ENCODE data around the gene ALDH1L2.
"Not testable (repeated sequence)": the region's sequence is repeated elsewhere in the genome, so short reads cannot be mapped to it uniquely, and the experiment has no call there.

Gene ALDH1L2

GRCh38 chr12:105084251-105085250 lies at the start of gene ALDH1L2:
Gene ALDH1L2 (minus strand): TSS chr12:105084458. CDS start chr12:105084436, 22 bp downstream.
- peak; percentile 74 for DNase-seq

GRCh38 chr12:105120551-105120950 lies 36.3 kb upstream of the ALDH1L2 start:
- DNase-seq = no peak

GRCh38 chr12:105116969-105117368 lies 32.7 kb upstream of the ALDH1L2 start:
- no peak for DNase-seq

- no peak for DNase-seq
These were observed 28.8 kb upstream of the ALDH1L2 start for GRCh38 chr12:105113094-105113493.

- DNase-seq = no peak
These were observed 26.6 kb upstream of the ALDH1L2 start for GRCh38 chr12:105110851-105111250.

- DNase-seq = no peak
These were observed 25.4 kb upstream of the ALDH1L2 start for GRCh38 chr12:105109465-105110212.

- peak; percentile 92 for DNase-seq
These were observed 23.5 kb upstream of the ALDH1L2 start, which contains the start of gene WASHC4 for GRCh38 chr12:105107494-105108371. Gene WASHC4 (plus strand): TSS chr12:105107731. CDS start chr12:105107801, 70 bp downstream.

- no peak for DNase-seq
These were observed 22.9 kb upstream of the ALDH1L2 start for GRCh38 chr12:105107171-105107493.

GRCh38 chr12:105106621-105107020 lies 22.4 kb upstream of the ALDH1L2 start:
- DNase-seq = no peak

- DNase-seq = no peak
These were observed 20.5 kb upstream of the ALDH1L2 start for GRCh38 chr12:105104762-105105161.

GRCh38 chr12:105102673-105103072 lies 18.4 kb upstream of the ALDH1L2 start:
- DNase-seq = no peak

- DNase-seq = no peak
These were observed 16.7 kb upstream of the ALDH1L2 start for GRCh38 chr12:105100998-105101397.

GRCh38 chr12:105100207-105100985 lies 16.1 kb upstream of the ALDH1L2 start:
- no peak for DNase-seq

GRCh38 chr12:105099356-105099755 lies 15.1 kb upstream of the ALDH1L2 start:
- DNase-seq = no peak

GRCh38 chr12:105095338-105095737 lies 11.1 kb upstream of the ALDH1L2 start:
- DNase-seq = not testable (repeated sequence)

- DNase-seq = no peak
These were observed 8.1 kb upstream of the ALDH1L2 start for GRCh38 chr12:105092336-105092735.

GRCh38 chr12:105091476-105092206 lies 7.4 kb upstream of the ALDH1L2 start:
- DNase-seq = no peak

- no peak for DNase-seq
These were observed 6.1 kb upstream of the ALDH1L2 start for GRCh38 chr12:105090361-105090760.

- no peak for DNase-seq
These were observed 5.6 kb upstream of the ALDH1L2 start for GRCh38 chr12:105089817-105090216.

GRCh38 chr12:105085501-105085900 lies 1.2 kb upstream of the ALDH1L2 start:
- DNase-seq = no peak

- no peak for DNase-seq
These were observed 630 bp downstream of the ALDH1L2 start for GRCh38 chr12:105083551-105084105.
